HCEC 1CT (cell line): ENCODE results near the gene ENDOU.

Experiments used
- DNase-seq: peaks from one replicate; pipeline ENCODE4 v3.0.0-alpha.2; 2017

ENDOU gene

GRCh38 chr12:47717443-47718193 is 7.7 kb downstream of the ENDOU start:
- peak; percentile 63 for DNase-seq

- no peak for DNase-seq
Measured at GRCh38 chr12:47717046-47717442, 8.2 kb downstream of the ENDOU start.

- DNase-seq = no peak
Measured at GRCh38 chr12:47715877-47716548, 9.3 kb downstream of the ENDOU start.

- peak; percentile 56 for DNase-seq
Measured at GRCh38 chr12:47715393-47715876, 9.9 kb downstream of the ENDOU start.

GRCh38 chr12:47714826-47715386 is 10.4 kb downstream of the ENDOU start:
- no peak for DNase-seq

GRCh38 chr12:47712171-47712570 is 13.1 kb downstream of the ENDOU start:
- no peak for DNase-seq

- no peak for DNase-seq
Measured at GRCh38 chr12:47711448-47711847, 13.8 kb downstream of the ENDOU start.

- DNase-seq = no peak
Measured at GRCh38 chr12:47710278-47710677, 15.0 kb downstream of the ENDOU start.

GRCh38 chr12:47709671-47710070 is 15.6 kb downstream of the ENDOU start:
- no peak for DNase-seq

GRCh38 chr12:47709237-47709636 is 16.1 kb downstream of the ENDOU start:
- DNase-seq = no peak

GRCh38 chr12:47707905-47708543 is 17.3 kb downstream of the ENDOU start:
- no peak for DNase-seq

GRCh38 chr12:47707355-47707754 is 17.9 kb downstream of the ENDOU start:
- DNase-seq = no peak

GRCh38 chr12:47705566-47706425 is 19.5 kb downstream of the ENDOU start, which contains the start of gene RPAP3:
Gene RPAP3 (minus strand): TSS chr12:47706030. CDS start chr12:47702840, 3,190 bp downstream.
- DNase-seq = peak; percentile 90

GRCh38 chr12:47705229-47705565 is 20.1 kb downstream of the ENDOU start:
- DNase-seq = no peak

GRCh38 chr12:47704719-47705118 is 20.6 kb downstream of the ENDOU start:
- DNase-seq = no peak

GRCh38 chr12:47700263-47700662 is 25.0 kb downstream of the ENDOU start:
- no peak for DNase-seq

- no peak for DNase-seq
Measured at GRCh38 chr12:47698631-47699030, 26.7 kb downstream of the ENDOU start.

- no peak for DNase-seq
Measured at GRCh38 chr12:47698055-47698454, 27.2 kb downstream of the ENDOU start.

GRCh38 chr12:47689215-47689614 is 36.1 kb downstream of the ENDOU start:
- no peak for DNase-seq

- no peak for DNase-seq
Measured at GRCh38 chr12:47687636-47688035, 37.7 kb downstream of the ENDOU start.

- DNase-seq = peak; percentile 40
Measured at GRCh38 chr12:47686645-47687240, 38.5 kb downstream of the ENDOU start.

GRCh38 chr12:47679785-47680184 is 45.5 kb downstream of the ENDOU start:
- DNase-seq = no peak
